ENCODE data around the gene CCNA2.

- TF ChIP-seq CTCF (conservative IDR thresholded peaks at IDR 0.05; ENCODE audit: low read depth, low read length) (no peak), EZH2phosphoT487 (IDR thresholded peaks at IDR 0.05; ENCODE audit: borderline replicate concordance, low read length) (no peak), EZH2 (IDR thresholded peaks at IDR 0.05; ENCODE audit: low read length, unreplicated experiment) (no peak)
These were observed 46.9 kb downstream of the CCNA2 start for GRCh38 chr4:121776610-121777401.

All from PC-3 (cell line).